ENCODE measurements around the gene MTHFS.
A peak's percentile ranks its signal among the peaks of the same experiment; 100 is the strongest.
"Not testable (repeated sequence)": the region's sequence is repeated elsewhere in the genome, so short reads cannot be mapped to it uniquely, and the experiment has no call there.

Gene MTHFS

DNA sequence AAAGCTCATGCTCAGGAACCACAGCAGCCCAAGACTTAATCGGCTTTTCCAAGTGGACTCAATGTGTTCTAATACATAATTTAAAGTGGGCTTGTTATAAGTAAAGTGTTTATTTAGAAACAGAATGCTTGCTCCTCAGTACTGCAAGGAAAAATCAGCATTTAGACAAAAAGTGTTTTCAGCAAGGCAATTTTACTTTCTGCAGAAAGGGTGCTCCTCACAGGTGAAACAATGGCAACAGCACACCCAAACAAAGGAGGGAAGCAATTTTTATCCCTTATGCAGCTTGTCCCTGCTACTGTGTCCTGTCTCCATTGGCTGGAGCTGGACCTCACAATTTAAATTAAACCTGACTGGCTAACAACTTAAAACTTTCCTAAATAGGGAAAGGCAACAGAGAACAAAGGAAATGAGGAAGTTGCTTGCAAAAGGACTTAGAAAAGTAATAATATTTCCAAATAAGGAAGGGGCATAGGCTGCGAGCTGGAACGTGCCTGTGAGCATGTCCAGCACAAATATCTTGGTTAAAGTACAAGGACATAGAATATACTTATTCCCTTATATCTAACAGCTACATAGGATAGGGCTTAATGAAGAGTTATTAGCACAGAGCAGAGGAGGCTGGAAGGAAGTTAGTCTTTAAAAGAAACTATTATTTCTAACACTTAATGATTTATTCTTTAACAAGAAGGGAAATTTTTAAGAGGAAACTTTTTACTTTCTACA, 19.1 kb upstream of the MTHFS start:
- DNase-seq = peak; percentile 2

DNA sequence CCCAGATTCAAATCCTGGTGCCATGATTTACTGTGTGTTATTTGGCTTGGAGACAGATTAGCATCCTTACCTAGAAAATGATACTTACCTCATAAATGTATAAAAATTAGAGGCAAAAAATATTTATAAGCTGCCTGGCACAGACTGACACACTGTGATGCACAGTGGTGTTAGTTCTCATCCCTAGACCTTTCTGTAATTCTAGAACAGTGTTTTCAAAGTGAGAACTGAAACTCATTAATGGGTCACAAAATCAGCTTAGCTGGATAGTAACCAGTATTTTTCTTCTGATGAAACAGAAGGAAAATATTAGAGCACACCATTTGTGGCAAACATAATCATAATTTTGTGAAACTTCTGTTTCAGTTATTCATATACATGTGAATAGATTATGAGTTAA, 17.9 kb upstream of the MTHFS start:
- no peak for DNase-seq

DNA sequence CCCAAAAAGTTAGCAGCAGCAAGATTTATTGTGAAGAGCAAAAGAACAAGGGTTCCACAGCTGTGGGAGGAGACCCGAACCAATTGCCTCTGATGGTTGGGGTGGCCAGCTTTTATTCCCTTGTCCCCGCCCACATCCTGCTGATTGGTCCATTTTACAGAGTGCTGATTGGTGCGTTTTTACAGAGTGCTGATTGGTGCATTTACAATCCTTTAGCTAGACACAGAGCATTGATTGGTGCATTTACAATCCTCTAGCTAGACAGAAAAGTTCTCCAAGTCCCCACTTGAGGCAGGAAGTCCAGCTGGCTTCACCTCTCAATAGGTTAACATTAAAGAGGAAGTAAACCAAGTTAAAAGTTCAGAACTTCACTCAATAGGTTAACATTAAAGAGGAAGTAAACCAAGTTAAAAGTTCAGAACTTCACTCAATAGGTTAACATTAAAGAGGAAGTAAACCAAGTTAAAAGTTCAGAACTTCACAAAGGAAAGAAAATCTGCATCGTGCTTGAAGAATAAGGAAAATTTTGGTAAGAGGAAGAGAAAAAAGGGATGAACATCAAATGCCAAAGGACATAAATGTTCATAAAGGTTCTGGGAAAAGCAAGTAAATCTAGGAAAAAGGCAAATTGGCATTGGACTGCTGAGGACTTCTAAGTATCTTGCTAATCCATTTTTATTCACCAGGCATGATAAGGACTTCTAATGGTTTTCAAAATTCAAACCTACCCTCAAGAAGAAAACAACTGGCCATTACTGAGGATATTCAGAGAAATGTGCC, 12.9 kb upstream of the MTHFS start:
- DNase-seq = not testable (repeated sequence)

DNA sequence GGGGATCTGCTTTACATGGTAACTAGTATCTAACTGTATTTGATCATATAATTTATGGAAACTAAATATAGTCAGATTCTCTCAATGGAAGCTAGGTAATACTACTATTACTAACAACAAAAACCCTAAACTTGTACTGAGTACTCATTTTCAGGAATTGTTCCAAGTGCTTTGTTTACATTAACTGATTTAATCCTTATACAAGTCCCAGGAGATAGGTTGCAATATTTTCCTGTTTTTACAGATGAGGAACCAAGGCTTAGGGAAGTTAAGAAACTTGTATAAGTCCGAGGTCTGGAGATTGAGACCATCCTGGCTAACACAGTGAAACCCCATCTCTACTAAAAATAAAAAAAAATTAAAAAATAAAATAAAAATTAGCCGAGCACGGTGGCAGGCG, 7.5 kb upstream of the MTHFS start:
- no peak for DNase-seq

DNA sequence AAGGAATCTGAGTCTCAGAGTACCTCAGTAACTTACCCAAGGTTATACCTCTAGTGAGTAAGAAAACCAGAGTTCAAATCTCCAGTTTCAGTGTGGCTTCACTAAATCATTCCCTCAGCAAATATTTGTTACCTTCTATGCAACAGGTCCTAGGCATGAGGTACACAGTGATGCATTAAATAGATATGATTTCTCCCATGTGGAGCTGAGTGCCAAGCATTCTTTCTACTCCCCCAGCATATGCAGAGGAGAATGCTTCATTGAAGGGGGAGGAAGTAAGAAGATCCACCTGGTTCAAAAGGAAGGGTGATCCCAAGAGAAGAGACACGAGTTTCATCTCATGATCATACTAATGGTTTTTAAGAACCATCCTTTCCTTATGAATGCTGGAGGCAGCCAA, 6.8 kb upstream of the MTHFS start:
- no peak for DNase-seq

DNA sequence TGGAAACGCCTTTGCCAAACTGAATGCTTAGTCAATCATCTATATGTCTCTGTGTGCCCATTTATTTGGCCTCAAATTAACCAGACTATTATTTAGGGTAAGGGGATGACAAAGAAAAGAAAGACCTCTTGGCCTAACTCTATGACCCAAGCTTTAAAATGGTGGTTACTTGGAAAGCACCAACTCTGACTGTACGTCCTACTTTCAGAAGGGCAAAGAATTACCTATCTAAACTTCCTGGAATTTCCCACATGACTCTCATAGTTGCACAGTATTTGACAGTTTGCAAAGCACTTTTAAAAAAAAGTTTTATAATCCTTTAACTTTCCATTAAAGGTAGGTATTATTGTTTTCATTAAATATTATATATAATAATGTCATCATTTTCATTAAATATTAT, 6.3 kb upstream of the MTHFS start:
- no peak for DNase-seq

DNA sequence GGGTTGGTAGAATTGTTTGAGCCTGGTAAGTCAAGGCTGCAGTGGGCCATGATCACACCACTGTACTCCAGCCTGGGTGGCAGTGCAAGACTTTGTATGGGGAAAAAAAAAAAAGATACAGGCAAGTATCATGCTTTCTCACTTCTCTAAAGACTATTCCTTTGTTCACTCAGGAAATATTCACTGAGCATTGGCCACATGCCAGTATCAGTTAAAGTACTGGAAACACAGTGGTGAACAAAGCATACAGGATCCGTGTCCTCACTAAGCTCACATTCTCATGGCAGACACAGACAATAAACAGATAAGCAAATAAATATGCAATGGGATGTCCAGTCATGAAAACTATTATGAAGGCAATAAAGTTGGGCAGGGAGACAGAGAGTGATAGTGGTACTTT, 5.1 kb upstream of the MTHFS start:
- DNase-seq = no peak

DNA sequence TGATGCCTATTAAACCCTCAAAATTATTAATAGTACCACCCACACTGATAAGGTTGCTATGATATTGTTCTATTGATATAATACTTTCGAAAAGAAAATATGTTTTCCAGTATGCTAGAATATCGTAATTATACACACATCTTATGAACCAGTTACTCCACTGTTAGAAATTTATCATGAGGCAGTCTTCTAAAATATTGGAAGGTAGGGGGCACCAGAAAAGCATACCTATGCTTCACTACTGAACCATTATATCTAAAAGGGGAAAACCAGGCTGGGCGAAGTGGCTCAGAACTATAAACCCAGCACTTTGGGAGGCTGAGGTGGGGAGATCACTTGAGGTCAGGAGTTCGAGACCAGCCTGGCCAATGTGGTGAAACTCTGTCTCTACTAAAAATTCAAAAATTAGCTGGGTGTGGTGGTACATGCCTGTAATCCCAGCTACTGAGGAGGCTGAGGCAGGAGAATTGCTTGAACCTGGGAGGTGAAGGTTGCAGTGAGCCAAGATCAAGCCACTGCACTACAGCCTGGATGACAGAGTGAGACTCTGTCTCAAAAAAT, 4.1 kb upstream of the MTHFS start:
- DNase-seq = not testable (repeated sequence)

DNA sequence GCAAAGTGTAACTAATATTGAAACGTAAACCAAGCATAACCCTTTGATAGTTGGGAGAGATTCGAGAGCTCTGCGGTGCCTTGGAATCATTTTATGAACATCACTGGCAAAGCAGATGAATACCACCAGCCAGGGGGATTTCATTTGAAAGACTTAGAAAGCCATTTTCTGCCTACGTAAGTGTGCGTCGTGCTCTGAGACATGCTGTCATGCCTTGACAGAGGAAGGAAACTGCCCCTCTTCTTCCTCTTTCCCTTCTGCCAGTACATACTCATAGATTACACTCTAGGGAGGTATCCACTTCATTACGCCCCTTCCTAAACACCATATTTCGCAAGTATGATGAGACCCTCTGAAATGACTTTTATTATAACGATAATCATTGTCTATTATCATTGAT, 3.3 kb upstream of the MTHFS start:
- no peak for DNase-seq

DNA sequence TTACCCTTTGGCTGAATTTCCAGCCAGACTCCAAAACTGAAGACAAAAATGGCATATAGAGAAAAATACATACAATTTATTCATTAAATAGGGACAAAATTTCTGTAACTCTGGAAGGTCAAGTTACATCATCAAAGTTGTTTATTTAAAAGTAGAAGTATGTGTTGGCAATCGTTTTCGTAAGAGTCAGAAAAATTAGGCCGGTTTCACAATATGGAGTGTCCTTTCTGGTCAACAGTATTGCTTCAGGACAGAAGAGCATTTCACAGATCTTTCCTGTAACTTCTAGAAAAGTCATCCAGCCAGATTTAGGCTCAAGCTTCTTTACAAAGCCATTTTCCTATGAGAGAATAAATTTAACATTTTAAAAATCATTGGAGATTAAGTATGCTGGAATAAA, 2.0 kb upstream of the MTHFS start:
- not testable (repeated sequence) for DNase-seq

DNA sequence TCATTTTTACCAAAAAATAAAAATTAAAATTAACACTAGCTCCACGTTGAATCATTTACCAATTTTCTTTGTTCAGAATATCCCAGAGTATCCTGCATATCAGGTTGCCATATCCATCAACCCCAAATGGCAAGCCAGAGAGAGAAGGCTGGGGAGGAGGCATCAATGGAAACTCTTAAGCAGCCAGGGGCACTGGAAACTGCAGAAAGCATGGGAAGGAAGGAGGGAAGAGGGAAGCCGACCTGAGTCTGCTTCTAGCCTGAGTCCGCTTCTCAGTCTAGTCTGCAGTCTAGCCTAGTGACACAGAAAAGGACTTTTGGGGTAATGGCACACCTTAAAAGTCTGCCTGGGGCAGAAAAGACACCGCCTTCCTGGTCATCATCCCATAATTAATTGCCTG, 1.6 kb upstream of the MTHFS start:
- DNase-seq = no peak

DNA sequence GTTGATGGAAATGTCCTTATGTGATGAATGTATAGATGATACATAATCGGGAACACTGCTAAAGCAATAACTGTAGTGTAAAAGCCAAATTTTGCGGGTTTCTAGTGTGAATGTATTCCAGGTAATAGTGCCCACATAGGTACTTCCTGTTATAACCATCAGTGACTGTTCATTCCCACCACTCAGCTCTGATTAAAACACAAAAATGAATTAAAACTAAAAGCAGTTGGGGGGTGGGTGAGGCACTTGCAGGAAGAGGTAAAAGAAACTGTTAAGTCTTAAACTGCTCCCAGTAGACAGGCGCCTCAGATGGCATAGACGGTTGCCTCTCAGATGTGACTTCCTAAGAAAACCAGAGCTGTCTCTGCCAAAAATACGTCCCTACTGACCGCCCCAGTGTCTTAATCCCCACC, 893 bp upstream of the MTHFS start:
- peak; percentile 31 for DNase-seq

DNA sequence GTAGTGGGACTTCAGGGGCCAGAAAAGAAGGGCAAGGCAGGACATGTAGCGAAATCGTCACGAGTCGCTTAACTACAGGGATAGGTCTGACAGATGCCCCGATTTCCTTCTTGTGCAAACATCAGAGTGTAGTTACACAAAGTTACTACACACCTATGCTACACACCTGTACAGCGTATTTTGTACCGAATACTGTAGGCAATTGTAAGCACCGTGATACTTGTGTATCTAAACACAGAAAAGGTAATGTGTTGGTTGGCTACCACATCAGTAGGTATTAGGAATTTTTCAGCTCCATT, 515 bp upstream of the MTHFS start:
- DNase-seq = no peak

DNA sequence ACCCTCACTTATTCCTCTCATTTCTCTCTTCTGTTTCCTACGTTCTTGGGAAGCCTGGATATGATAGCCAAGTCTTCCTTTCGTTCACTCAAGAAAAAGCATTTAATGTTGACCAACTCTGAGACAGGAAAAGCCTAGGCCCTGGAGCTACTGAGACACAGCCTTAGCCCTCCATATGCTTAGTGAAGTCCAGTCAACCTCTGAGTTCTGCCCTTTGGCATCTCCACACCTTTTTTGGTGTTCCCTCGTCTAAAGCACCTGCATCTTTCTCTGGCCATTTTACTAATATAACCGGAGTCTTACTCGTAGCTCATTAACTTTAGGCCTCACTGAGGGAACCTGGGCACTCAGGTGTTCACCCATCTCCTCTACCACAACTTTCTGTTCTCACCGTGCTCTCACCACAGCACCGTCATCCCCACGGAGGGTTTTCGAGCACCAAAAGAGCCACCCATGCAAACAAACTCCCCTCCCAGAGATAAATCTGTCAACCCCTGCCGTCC, 632 bp downstream of the MTHFS start:
- no peak for DNase-seq

DNA sequence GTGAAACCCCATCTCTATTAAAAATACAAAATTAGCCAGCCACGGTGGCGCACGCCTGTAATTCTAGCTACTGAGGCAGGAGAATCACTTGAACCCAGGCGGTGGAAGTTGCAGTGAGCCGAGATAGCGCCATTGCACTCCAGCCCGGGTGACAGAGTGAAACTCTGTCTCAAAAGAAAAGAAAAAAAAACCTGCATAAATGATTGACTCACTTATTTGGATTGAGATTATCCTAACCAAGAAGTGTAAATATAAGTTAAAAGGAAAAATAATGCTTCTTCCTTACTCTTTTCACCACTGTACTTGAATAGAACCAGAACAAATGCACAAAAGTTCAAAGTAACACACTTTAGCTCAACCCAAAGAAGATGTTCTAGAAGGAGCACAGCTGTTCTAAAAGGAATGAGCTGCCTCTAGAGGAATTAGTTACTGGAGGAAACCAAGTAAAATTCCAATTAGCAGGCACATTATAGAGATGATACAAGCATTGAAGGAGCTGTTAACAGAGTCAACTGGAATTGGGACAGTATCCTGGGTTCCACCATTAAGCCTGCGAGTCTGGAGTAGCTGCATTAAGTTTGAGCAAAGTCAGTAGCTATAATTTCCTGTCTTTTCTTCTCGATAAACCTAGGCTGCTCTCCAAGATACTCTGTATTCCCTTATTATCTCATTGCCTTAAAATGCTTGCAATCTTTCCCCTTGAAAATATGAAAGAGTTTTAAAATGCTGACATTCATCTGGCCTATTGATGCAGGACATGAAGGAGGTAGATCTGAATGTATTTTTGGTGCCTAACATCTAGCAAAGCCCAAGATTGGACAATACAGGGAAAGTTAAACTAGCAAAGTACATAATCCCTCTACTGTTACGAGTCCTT, 9.5 kb downstream of the MTHFS start:
- peak; percentile 45 for DNase-seq

DNA sequence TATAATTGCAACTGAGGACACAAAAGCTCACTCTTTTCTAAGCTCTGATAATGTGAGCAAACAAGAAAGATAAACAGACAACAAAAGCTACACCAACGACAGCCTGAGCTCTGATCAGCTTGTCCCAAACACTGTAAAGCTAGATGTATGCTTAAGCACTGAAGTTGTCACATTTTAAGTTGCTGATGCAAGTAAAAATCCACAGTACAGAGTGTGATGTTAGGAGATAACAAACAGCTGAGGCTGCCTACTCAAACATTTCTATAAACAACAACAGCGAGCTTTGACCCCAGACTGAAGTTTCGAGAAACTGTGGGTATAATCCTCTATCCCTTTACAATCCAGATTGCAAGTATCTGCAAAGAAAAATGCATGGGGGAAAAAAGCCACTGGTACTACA, 10.7 kb downstream of the MTHFS start:
- peak; percentile 12 for DNase-seq

DNA sequence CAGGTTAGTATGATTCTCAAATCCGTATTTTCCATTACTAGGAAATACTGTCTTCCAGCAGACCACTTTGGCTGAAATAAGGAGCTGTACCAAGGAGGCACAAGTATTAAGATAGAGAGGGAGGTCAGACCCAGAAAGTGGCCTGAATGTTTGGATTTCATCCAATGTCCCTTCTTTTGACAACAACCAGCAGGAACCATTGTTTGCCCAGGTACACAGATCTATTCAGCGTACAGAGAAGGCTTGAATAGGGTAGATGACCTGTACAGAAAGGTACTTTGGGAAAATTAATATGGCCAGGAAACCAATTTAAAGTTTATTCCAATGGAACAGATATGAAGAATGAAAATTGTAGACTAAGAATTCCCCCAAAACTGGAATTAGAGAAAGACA, 12.6 kb downstream of the MTHFS start:
- DNase-seq = no peak

DNA sequence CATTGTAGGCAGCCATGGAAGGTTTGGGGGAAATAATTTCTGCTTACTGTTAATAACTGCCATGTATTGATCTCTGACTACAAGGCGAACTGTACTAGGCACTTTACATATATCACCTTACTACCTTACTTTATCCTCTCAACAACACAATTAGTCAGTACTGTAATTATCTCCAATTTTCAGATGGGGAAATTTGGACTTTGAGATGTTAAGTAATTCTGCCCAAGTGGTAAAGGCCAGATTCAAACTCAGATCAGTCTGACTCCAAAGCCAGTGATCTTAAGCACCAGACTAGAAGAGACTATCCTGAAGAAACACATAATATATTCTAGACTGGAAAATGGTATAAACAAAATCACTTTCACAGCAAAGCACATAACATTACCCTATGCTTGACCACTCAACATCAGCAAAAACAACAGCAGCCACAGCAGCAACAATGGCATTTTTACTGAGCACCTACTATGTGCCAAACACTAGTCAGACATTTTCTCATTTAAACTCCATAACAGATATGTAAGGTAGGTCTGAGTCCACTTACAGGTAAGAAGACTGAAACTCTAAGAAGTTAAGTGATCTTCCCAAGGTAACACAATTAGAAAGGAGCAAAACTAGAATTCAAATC, 13.1 kb downstream of the MTHFS start:
- DNase-seq = no peak

DNA sequence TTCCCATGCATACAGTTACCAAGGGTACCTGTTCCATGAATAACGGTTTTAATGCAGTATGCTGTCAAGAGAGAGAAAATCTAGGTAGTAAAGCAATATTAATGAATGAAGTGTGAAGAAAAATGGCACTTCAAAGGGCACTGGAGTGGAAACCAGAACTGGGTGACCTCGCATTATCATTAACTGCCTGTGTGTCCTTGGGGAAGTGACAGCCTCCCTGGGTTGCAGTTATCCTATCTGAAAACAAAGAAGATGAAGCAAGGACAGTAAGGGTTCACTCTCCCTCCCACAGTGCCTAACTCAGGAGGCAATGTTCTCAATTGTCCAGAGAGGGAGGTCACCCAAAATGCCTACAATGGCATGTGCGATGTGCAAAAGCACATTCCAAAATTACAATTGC, 15.1 kb downstream of the MTHFS start:
- no peak for DNase-seq

DNA sequence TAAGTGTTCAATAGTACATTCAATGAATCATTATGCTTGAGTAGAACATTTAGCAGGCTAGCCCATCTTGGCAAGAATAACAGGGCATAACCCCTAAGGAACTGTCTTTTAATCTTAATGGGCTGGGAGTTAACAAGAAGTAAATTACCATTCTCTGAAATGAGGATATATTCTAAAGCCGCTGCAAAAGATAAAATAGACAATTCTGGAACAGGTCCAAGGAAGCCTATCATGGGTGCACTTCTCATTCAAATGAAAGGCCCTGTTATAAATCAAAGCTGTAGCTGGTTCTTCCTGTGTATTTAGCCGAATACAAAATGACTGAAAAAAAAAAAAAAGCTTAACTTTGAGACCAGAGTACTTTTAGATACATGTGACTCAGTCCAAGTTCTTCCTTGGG, 15.6 kb downstream of the MTHFS start:
- DNase-seq = no peak

DNA sequence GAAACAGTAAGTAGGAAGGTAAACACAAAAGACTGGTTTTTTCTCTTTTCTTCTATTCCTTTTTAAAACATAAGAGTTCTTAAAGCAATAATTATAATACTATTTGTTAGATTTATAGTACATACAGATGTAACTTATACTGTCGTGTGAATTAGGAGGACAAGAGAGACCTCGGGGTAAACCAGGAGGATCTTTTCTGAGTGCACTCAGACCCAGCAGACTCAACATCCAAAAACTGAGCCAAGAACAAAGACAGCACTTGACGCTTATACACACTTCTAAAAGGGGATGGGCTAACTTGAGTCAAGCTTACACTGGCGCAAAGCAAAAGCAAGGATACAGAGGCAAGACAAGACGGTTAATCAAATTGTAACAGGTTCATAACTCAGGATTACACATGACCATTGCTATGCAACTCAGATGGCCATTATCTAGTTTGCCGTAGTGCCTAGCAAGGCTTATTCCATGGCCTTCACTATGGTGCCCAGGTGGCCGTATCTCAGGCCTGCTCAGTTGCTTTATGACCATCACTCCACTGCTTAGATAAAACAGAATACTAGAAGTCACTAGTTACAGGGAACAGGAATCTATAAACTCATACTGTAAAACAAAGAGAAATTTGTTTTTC, 18.6 kb downstream of the MTHFS start:
- DNase-seq = no peak

DNA sequence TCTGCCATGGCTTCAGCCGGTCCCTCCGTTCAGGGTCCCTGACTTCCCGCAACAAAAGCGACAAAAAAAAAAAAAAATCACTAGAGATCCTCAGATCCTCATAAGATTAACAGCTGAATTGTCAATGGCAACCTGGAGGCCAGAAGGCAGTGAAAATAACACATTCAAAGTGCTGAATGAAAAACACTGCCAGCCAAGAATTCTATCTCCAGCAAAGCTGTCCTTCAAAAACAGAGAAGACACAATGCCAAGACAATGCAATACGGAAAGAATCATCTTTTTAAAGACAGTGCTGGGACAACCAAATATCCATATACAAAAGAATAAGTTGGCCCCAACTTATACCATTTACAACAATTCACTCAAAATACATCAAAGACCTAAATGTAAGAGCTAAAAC, 21.6 kb downstream of the MTHFS start:
- no peak for DNase-seq
